Smooth muscle cell of the coronary artery (primary cell): ENCODE measurements around the gene SIDT2. TPM values are rescaled to one million over a fixed set of nuclear protein-coding genes. Genes with fewer than 3 reads are reported as not detected.

ENCODE experiments used
- total RNA-seq: library from RNA; depleted of rRNA; stranded (reverse); fragments of >200 nt; gene quantifications from 2 replicates; pipeline ENCODE4 v1.2.3, GENCODE V29; 2014; ENCODE audit warnings: low replicate concordance

SIDT2 gene
- 22.7 and 25.3 TPM in 2 replicates for total RNA-seq

DNA sequence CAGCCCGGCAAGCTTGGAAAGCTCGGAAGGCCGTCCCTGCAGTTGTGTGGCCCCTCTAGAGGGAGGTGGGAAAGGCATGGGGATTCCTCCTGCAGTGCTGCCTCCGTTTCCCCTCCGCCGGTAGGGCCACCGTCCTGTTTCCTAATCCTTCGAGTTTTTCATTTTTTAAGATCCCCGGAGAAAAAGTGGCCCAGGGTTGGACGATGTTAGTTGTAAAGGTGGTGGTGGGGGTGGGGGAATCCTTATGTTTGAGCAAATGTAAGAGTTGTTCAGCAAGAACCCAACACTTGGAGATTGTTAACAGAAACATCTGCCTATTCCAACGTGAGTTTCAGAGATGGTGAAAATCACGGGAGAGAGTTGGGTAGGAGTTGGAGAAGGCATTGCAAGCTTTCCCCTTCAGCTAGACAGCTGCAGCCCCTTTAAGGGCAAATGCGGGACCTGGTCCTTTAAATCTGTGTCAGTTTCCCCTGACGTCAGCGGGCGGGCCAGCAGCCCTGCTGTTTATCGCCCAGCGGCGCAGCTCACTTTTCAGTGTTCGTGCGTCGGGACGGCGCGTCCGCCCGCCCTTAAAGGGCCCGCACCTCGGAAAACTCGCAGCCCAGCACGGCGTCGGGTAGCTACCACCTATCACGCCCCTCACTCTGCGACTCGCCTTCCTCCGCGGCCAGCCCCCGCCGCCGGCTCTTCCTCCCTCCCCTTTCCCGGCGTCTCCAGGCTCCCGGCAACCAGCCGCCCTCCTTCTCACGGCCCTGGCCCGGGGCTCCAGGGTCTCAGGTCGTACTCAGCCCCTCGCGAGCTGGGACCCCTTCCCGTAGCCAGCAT lies at the start of gene SIDT2:
SIDT2 (plus strand) TSS at position 534 of the 825 bp plus-strand sequence. CDS start 521 bp downstream, outside the sequence.

DNA sequence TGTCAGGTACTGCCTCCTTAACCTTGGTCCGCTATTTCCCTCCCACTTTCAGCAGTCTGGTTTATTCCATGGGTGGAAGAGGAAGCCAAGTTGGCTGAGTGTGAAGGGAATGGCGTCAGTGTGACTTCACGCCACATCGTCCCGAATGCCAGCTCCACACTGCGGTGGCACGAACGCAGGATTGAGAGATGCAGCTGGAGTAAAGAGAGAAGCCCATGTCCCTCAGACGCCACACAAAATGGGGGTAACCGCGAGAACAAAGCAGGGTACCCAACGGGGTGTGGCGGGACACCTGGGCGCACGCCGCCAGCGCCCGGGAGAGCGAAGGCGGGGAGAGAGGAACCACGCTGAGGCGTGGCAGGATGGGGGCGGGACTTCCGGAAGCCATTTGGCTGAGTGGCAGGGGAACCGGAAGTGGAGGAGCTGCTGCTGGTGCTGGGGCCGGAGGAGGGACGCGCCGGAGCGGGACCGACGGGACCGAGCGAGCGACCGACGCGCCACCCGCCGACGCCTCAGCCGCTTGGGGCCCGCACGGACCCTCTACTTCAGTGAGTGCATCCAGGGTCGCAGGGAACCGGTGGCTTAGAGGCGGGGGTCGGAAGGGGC lies 34.6 kb upstream of the SIDT2 start, which contains the start of gene PAFAH1B2:
PAFAH1B2 (plus strand) TSS at position 417 of the 606 bp plus-strand sequence. CDS start 8,161 bp downstream, outside the sequence.

DNA sequence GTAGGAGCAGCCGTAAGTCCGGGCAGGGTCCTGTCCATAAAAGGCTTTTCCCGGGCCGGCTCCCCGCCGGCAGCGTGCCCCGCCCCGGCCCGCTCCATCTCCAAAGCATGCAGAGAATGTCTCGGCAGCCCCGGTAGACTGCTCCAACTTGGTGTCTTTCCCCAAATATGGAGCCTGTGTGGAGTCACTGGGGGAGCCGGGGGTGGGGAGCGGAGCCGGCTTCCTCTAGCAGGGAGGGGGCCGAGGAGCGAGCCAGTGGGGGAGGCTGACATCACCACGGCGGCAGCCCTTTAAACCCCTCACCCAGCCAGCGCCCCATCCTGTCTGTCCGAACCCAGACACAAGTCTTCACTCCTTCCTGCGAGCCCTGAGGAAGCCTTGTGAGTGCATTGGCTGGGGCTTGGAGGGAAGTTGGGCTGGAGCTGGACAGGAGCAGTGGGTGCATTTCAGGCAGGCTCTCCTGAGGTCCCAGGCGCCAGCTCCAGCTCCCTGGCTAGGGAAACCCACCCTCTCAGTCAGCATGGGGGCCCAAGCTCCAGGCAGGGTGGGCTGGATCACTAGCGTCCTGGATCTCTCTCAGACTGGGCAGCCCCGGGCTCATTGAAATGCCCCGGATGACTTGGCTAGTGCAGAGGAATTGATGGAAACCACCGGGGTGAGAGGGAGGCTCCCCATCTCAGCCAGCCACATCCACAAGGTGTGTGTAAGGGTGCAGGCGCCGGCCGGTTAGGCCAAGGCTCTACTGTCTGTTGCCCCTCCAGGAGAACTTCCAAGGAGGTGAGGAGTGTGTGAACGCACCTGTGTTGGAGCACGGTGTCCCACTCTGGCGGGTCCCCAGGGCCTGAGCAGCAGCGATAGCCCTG lies 20.7 kb downstream of the SIDT2 start, which contains the start of gene TAGLN:
TAGLN (plus strand) TSS at position 318 of the 863 bp plus-strand sequence. CDS start 3,644 bp downstream, outside the sequence.

DNA sequence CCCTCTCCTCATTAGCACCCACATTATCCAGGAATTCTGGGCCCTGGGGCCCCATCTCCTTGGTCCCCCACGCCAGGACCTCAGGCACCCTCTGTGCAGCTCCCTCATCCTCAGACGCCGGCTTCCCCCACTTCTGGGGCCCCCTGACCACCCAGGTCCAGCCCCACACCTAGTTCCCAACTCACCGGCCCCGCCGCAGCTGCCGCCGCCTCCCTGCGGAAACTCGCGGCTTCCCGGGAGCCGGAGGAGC lies 53.2 kb downstream of the SIDT2 start, which contains the start of gene PCSK7:
PCSK7 (minus strand) TSS at position 232 of the 250 bp plus-strand sequence. CDS start 2,229 bp downstream, outside the sequence.

DNA sequence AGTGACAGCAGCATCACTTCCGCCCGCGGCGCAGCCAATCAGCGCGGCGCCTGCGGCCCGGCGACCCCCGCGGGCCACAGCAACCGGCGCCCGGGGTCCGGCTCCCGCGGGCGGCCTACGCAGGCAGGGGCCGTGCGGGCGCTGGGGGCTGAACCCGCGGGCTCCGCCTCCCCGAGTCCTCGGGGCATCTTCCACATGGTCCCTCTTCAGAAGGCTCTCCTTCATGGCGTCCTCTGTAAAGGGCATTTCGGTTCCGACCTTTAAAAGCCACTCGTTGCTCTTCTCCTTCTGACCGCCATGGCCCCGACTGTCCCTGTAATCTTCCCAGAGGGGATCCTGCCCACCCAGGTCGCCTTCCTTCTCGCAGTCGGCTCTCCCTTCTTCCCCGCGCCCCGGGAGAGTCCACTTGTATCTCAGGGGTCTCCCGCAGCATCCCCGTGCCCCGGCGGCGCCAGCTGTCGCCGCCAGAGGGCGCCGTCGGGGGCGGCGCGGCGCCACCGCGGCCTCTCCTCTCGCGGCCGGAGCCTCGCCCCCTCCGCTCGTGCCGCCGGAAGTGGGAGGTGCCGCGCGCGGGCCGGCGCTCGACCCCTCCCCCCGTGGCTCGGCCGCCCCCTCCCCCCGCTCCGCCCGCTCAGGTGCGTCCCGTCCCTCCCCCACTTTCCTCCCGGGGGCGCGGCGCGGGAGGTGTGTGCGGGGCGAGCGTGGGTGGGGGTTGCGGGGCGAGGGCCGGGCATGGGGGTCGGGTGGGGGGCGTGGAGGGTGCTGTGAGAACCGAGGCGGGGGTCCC lies 53.7 kb downstream of the SIDT2 start, which contains the start of gene RNF214:
RNF214 (plus strand) TSS at position 580 of the 787 bp plus-strand sequence. CDS start 1,602 bp downstream, outside the sequence.

Other genes with a start within 250 kb of the SIDT2 start
- 11.3 and 12.4 TPM in 2 replicates for gene SIK3, start 80.3 kb upstream of the SIDT2 start, total RNA-seq
- gene PAFAH1B2, start 34.5 kb upstream of the SIDT2 start, total RNA-seq, result 66.2 and 147 TPM in 2 replicates
- gene TAGLN, start 20.6 kb downstream of the SIDT2 start, total RNA-seq, result 103 and 2,351 TPM in 2 replicates
- gene PCSK7, start 53.3 kb downstream of the SIDT2 start, total RNA-seq, result 52.0 and 57.0 TPM in 2 replicates
- 5.5 and 7.3 TPM in 2 replicates for gene RNF214, start 53.9 kb downstream of the SIDT2 start, total RNA-seq
- gene BACE1-AS, start 112.6 kb downstream of the SIDT2 start, total RNA-seq, result 1.6 and 2.6 TPM in 2 replicates
- gene BACE1, start 137.5 kb downstream of the SIDT2 start, total RNA-seq, result 19.6 and 19.7 TPM in 2 replicates
- gene CEP164, start 149.1 kb downstream of the SIDT2 start, total RNA-seq, result 16.8 and 22.5 TPM in 2 replicates